ENCODE results near the gene ABCC6. TPM values are rescaled to one million over a fixed set of nuclear protein-coding genes. Genes with fewer than 3 reads are reported as not detected.
"Not testable (repeated sequence)": the region's sequence is repeated elsewhere in the genome, so short reads cannot be mapped to it uniquely, and the experiment has no call there.

Gene ABCC6
- total and polyA plus RNA-seq, 8 donors: 12.4 to 44.0 (median 16.2) TPM

DNA sequence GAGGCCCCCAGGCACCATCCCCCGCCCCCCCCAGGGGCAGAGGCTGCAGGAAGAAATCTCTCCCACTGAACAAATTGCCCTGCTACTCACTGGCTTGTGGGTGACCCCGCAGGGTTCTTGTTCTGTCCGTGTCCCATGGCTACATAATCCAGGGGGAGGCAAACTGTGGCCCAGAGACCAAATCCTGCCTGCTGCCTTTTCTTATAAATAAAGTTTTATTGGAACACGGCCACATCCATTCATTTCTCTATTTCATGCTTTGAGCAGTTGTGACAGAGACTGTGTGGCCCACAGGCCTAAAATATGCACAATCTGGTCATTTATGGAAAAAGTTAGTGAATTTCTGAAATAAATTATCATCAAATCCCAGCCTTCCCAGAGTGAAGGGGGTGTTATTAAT lies 38.2 kb downstream of the ABCC6 start:
- no peaks in the 10 kb centered on the region for H3K4me1 ChIP-seq
- peaks cover 0 to 15% of the 10 kb centered on the region in 2 donors for H3K36me3 ChIP-seq
- no peaks in the 10 kb centered on the region for H3K27me3 ChIP-seq
- intact Hi-C loops (cut with DNase I): no loop called here
- no peak for TF ChIP-seq CTCF (IDR thresholded peaks at IDR 0.05)
- H3K4me3 ChIP-seq: no peak overlapping the region
- ATAC-seq (no peak), DNase-seq (no peak)
- no peaks in the 10 kb centered on the region for H3K9me3 ChIP-seq
- no peak overlapping the region for H3K27ac ChIP-seq

DNA sequence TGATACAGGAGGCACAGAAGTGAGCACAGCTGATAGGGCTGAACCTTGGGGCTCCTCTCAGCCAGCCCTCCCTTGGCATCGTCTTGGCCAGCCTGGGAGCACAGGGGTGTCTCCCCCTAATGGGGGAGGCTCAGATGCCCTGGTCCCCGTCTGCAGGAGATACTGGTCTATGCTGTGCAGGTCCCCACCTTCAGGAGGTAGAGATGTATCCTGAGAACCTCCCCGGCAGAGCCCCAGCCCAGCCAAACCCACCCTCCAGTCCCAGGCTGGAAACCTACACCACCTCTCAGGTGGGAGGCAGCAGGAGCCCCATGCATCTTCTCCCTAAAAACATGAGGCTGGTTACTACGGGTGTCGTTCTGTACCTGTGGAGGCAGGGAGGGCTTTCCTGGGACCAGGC lies 38.7 kb downstream of the ABCC6 start:
- Histone ChIP-seq H3K9me3 (no peaks in the 10 kb centered on the region), H3K4me3 (no peak overlapping the region), H3K4me1 (no peaks in the 10 kb centered on the region), H3K27ac (no peak overlapping the region), H3K27me3 (no peaks in the 10 kb centered on the region), H3K36me3 (peaks cover 0 to 15% of the 10 kb centered on the region in 2 donors)
- intact Hi-C loops (cut with DNase I): no loop called here
- DNase-seq (no peak), ATAC-seq (no peak)
- TF ChIP-seq CTCF (IDR thresholded peaks at IDR 0.05): no peak

GRCh38 chr16:16183562-16183961 lies 39.7 kb downstream of the ABCC6 start:
- Histone ChIP-seq H3K9me3 (no peaks in the 10 kb centered on the region), H3K27ac (no peak overlapping the region), H3K36me3 (peaks cover 0 to 18% of the 10 kb centered on the region in 2 donors), H3K4me3 (no peak overlapping the region), H3K4me1 (no peaks in the 10 kb centered on the region), H3K27me3 (no peaks in the 10 kb centered on the region)
- DNase-seq (no peak), ATAC-seq (no peak)
- TF ChIP-seq CTCF (IDR thresholded peaks at IDR 0.05): no peak
- intact Hi-C loops (cut with DNase I): no loop called here

DNA sequence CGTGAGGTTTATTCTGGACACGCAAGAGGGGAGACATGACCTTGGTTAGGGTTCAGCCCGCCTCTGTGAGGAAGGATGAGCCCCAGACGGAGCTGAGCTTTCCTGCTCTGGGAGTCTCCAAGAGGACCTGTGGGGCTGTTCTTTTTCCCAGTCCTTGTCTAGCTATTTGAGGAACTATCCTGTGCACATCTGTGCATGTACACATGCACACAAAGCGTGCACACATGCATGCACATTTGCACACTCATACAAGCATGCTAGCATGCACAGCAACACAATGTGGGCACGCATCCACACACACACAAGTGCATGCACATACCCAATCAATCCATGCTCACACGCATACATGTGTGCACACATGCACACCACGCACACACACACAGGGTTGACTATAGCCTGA lies 40.4 kb downstream of the ABCC6 start:
- intact Hi-C loops (cut with DNase I): no loop called here
- H3K9me3 ChIP-seq: no peaks in the 10 kb centered on the region
- peaks cover 0 to 23% of the 10 kb centered on the region in 2 donors for H3K36me3 ChIP-seq
- H3K4me1 ChIP-seq: no peaks in the 10 kb centered on the region
- no peak overlapping the region for H3K27ac ChIP-seq
- H3K4me3 ChIP-seq: no peak overlapping the region
- TF ChIP-seq CTCF (IDR thresholded peaks at IDR 0.05): no peak
- no peak for ATAC-seq
- no peak for DNase-seq
- no peaks in the 10 kb centered on the region for H3K27me3 ChIP-seq

- H3K27me3 ChIP-seq; DNase-seq; H3K9me3 ChIP-seq; H3K4me3 ChIP-seq; H3K4me1 ChIP-seq; intact Hi-C loops (cut with DNase I); ATAC-seq; H3K27ac ChIP-seq: not testable (repeated sequence)
- peaks cover 0 to 30% of the 10 kb centered on the region in 2 donors for H3K36me3 ChIP-seq
Measured at GRCh38 chr16:16181748-16182147, 41.5 kb downstream of the ABCC6 start.

GRCh38 chr16:16178455-16179162 lies 44.7 kb downstream of the ABCC6 start:
- no peak overlapping the region for H3K4me3 ChIP-seq
- no peaks in the 10 kb centered on the region for H3K9me3 ChIP-seq
- ATAC-seq (no peak), DNase-seq (no peak)
- no peaks in the 10 kb centered on the region for H3K27me3 ChIP-seq
- TF ChIP-seq CTCF (IDR thresholded peaks at IDR 0.05): no peak
- no peaks in the 10 kb centered on the region for H3K4me1 ChIP-seq
- H3K36me3 ChIP-seq: peaks cover 0 to 33% of the 10 kb centered on the region in 2 donors
- intact Hi-C loops (cut with DNase I): no loop called here
- no peak overlapping the region for H3K27ac ChIP-seq

Measured in left lung (tissue), 10 donors.